GM12878 (cell line): ENCODE data around the gene GOPC. TPM values are rescaled to one million over a fixed set of nuclear protein-coding genes. Genes with fewer than 3 reads are reported as not detected.

ENCODE experiments used
- ATAC-seq: fragments of 200-7000 bp; cut with Tn5 transposase; 3 replicates; pipeline ENCODE4 v1.9.1; 2020; ENCODE audit warnings: mild to moderate bottlenecking, moderate library complexity
- BruUV-seq: library from RNA; stranded (reverse); fragments of 400-500 nt; replicated peaks from 2 replicates; lab custom pipeline; 2021; lab: Mats Ljungman, UMichigan
- CTCF ChIA-PET: fragments of 300-600 bp; sonication (Branson Sonifier 250); formaldehyde crosslinking; extraction: SDS; loops from one replicate; lab custom pipeline; 2021; ENCODE audit warnings: inconsistent platforms; lab: Yijun Ruan, JAX
- POLR2A ChIA-PET: fragments of 350-600 bp; formaldehyde crosslinking; extraction: SDS; loops from one replicate; lab custom pipeline; 2021; ENCODE audit warnings: inconsistent platforms; lab: Charles Lee
- RAD21 ChIA-PET: fragments of 300-600 bp; sonication (Branson Sonifier 250); formaldehyde crosslinking; loops from one replicate; lab custom pipeline; 2023; ENCODE audit warnings: antibody characterized with exemption; ENCODE audit not compliant: unreplicated experiment; lab: Charles Lee
- SMC1A ChIA-PET: fragments of 300-600 bp; sonication (Branson Sonifier 250); formaldehyde crosslinking; loops from one replicate; lab custom pipeline; 2023; ENCODE audit not compliant: unreplicated experiment, uncharacterized antibody; lab: Charles Lee
- DNase-seq: peaks from one replicate; pipeline ENCODE4 v3.0.0-alpha.2; 2011; ENCODE audit warnings: low read depth, low spot score
- FAIRE-seq: peaks from 3 replicates; lab custom pipeline; 2011; peaks lifted over from hg19 to GRCh38; lab: Jason Lieb, UNC
- H2AFZ ChIP-seq: 2 replicates; pipeline ENCODE4 v1.6.0; 2011; ENCODE audit warnings: low read depth, low read length, control low read depth; ENCODE audit not compliant: control insufficient read depth
- H3K27ac ChIP-seq: 2 replicates; pipeline ENCODE4 v1.5.1; 2011; ENCODE audit warnings: control low read depth; ENCODE audit not compliant: control insufficient read depth, insufficient read depth
- H3K27me3 ChIP-seq, 2 experiments: replicated peaks in 1 of 2; 2 replicates each; pipeline versions ENCODE4 v1.6.0 to v1.6.1; 2011; ENCODE audit warnings: low read length in 1 of 2; ENCODE audit not compliant: control insufficient read depth in 2 of 2, insufficient read depth in 2 of 2
- H3K36me3 ChIP-seq, 2 experiments: 2 replicates each; pipeline ENCODE4 v1.5.1; 2011; ENCODE audit warnings: low read length in 1 of 2; ENCODE audit not compliant: control insufficient read depth in 2 of 2, insufficient read depth in 2 of 2
- H3K4me1 ChIP-seq: 2 replicates; pipeline ENCODE4 v1.6.1; 2011; ENCODE audit warnings: mild to moderate bottlenecking, low read length, moderate library complexity, mixed read lengths; ENCODE audit not compliant: control insufficient read depth, insufficient read depth
- H3K4me2 ChIP-seq: 2 replicates; pipeline ENCODE4 v1.6.0; 2011; ENCODE audit warnings: control low read depth; ENCODE audit not compliant: control insufficient read depth, insufficient read depth
- H3K4me3 ChIP-seq: fragments of 200-600 bp; sonication (generic); 2 replicates; pipeline ENCODE4 v1.5.1; 2016
- H3K79me2 ChIP-seq: 2 replicates; pipeline ENCODE4 v1.6.0; 2011; ENCODE audit warnings: low read length; ENCODE audit not compliant: control insufficient read depth, insufficient read depth
- H3K9ac ChIP-seq: 2 replicates; pipeline ENCODE4 v1.8.0; 2011; ENCODE audit warnings: low read length, control low read depth, mixed read lengths; ENCODE audit not compliant: control insufficient read depth, insufficient read depth
- H3K9me3 ChIP-seq: replicated peaks from 3 replicates; pipeline ENCODE4 v1.5.1; 2011; ENCODE audit warnings: mild to moderate bottlenecking, low read length; ENCODE audit not compliant: control insufficient read depth, insufficient read depth
- H4K20me1 ChIP-seq: 2 replicates; pipeline ENCODE4 v1.6.0; 2011; ENCODE audit not compliant: control insufficient read depth, insufficient read depth
- CTCF ChIP-seq, 3 experiments: IDR thresholded peaks in 2 of 3; conservative IDR thresholded peaks in 1 of 3; 2 replicates each; pipeline ENCODE4 v1.5.1; 2011; ENCODE audit warnings: low read depth in 3 of 3, low read length in 3 of 3, mild to moderate bottlenecking in 3 of 3, control low read depth in 2 of 3, moderate library complexity in 2 of 3, inconsistent platforms in 1 of 3, mixed read lengths in 1 of 3; ENCODE audit not compliant: control insufficient read depth in 2 of 3, insufficient read depth in 1 of 3; ENCODE audit errors: extremely low read depth in 1 of 3
- RAD21 ChIP-seq: IDR thresholded peaks from 2 replicates; pipeline ENCODE4 v1.6.1; 2011; ENCODE audit warnings: mild to moderate bottlenecking, low read depth, low read length, moderate library complexity; ENCODE audit not compliant: insufficient read depth
- SMC3 ChIP-seq: IDR thresholded peaks from 2 replicates; pipeline ENCODE4 v1.6.1; 2011; ENCODE audit warnings: low read length, improper control_type of control experiment, borderline replicate concordance
- TARDBP ChIP-seq: IDR thresholded peaks from 2 replicates; pipeline ENCODE4 v1.6.1; 2016; ENCODE audit warnings: borderline replicate concordance
- ZNF384 ChIP-seq: IDR thresholded peaks from 2 replicates; pipeline ENCODE4 v1.6.1; 2012; ENCODE audit warnings: low read depth, mild to moderate bottlenecking, low read length, improper control_type of control experiment, borderline replicate concordance
- WGBS: methylation state at CpG from one replicate; pipeline ENCODE4 v1.1.6; 2016; ENCODE audit warnings: low lambda C conversion rate; ENCODE audit not compliant: insufficient replicate concordance, insufficient coverage; ENCODE audit errors: missing lambda C conversion rate; 5-methylcytosine and 5-hydroxymethylcytosine counted together
- in situ Hi-C: fragments of 300-500 bp; cut with MboI; formaldehyde crosslinking; loops from 9 replicates; pipeline ENCODE4 v1.14.3; 2018; ENCODE audit warnings: mixed read lengths
- intact Hi-C: fragments of 100-400 bp; cut with micrococcal nuclease; formaldehyde crosslinking; loops from one replicate; pipeline ENCODE4 v1.14.2; 2022; ENCODE audit not compliant: unreplicated experiment
- polyA plus RNA-seq, 11 experiments: library from polyadenylated mRNA; depleted of rRNA in 4 of 11; unstranded in 6 of 11; stranded (reverse) in 5 of 11; fragments of >200 nt; fragmentation: Nextera tagmentation in 4 of 11; fragmentation: Illumina TruSeq in 1 of 11; extraction: Ambion mirVana in 4 of 11; extraction: Trizol in 1 of 11; gene quantifications; 1 replicate in 1 of 11; 2 replicates in 10 of 11; pipeline versions ENCODE4 v1.2.1 to v1.2.3, GENCODE V29; 2011 to 2016; ENCODE audit warnings: inconsistent platforms in 2 of 11, missing spikeins in 2 of 11, low read depth in 1 of 11
- total RNA-seq, 4 experiments: library from RNA; depleted of rRNA in 3 of 4; stranded (reverse); fragments of >200 nt in 3 of 4; fragmentation: Illumina TruSeq in 1 of 4; extraction: Trizol in 1 of 4; gene quantifications; 2 replicates each; pipeline versions ENCODE4 v1.2.1 to v1.2.3, GENCODE V29; 2013 to 2021

Gene GOPC
- total and polyA plus RNA-seq, 10 of the 15 experiments (the other 5 are each of a cell fraction or from before 2014, with no cell fraction given): 5.8 to 28.5 (median 18.0) TPM

GRCh38 chr6:117557951-117558350 lies 44.4 kb downstream of the GOPC start:
- FAIRE-seq: no peak
- no peak for DNase-seq
- ChIA-PET POLR2A (interaction anchor here (0.7 to 1.8 kb wide), 2 partner anchors 46 to 60 kb away, joined by 3 to 4 read pairs; no protein-coding TSS in a partner anchor), CTCF (interaction anchor here (1.0 to 14.8 kb wide), 8 partner anchors 9 to 132 kb away, joined by 3 to 223 read pairs (median 10); partner anchors contain the start of genes DCBLD1, GOPC and ROS1)
- H3K4me3 ChIP-seq: no peak overlapping the region
- WGBS: 36% methylated on average over 3 of the region's 3 CpGs
- in situ Hi-C loops: loop anchor here (10.0 kb wide), 1 partner anchor 203 kb away; no protein-coding TSS in a partner anchor
- peaks cover 1 to 5% of the 10 kb centered on the region in 2 experiments; a peak in 2 of 4 replicates for H3K36me3 ChIP-seq
- H3K4me1 ChIP-seq: no peaks in the 10 kb centered on the region
- H3K4me2 ChIP-seq: no peak overlapping the region
- no peak overlapping the region for H2AFZ ChIP-seq
- TF ChIP-seq TARDBP: no peak
- TF ChIP-seq, all 136 proteins: peak for 0
- Histone ChIP-seq H4K20me1 (no peaks in the 10 kb centered on the region), H3K9ac (no peak overlapping the region), H3K9me3 (no peaks in the 10 kb centered on the region), H3K27me3 (no peaks in the 10 kb centered on the region), H3K27ac (no peak overlapping the region), H3K79me2 (no peaks in the 10 kb centered on the region)
- ATAC-seq: no peak
- no TSS peak for BruUV-seq
- ChIA-PET SMC1A (interaction anchor here (0.7 to 5.3 kb wide), 3 partner anchors 81 to 108 kb away, joined by 3 to 52 read pairs (median 19); no protein-coding TSS in a partner anchor), RAD21 (interaction anchor here (0.8 to 5.1 kb wide), 4 partner anchors 45 to 107 kb away, joined by 3 to 47 read pairs (median 5); partner anchors contain the start of gene GOPC)
- intact Hi-C loops: loop anchor here (5.0 to 10.0 kb wide), 2 partner anchors 211 to 277 kb away; no protein-coding TSS in a partner anchor

GRCh38 chr6:117555882-117556498 lies 46.3 kb downstream of the GOPC start:
- H3K79me2 ChIP-seq: no peaks in the 10 kb centered on the region
- CTCF ChIA-PET: interaction anchor here (0.6 to 14.8 kb wide), 17 partner anchors 8 to 157 kb away, joined by 3 to 223 read pairs (median 5); partner anchors contain the start of genes DCBLD1 and GOPC
- H3K36me3 ChIP-seq: 0 out of 4 replicates have a peak, but pooled peaks cover 0 to 1% of the 10 kb centered on the region in 2 experiments
- FAIRE-seq: peak; percentile 90
- no peaks in the 10 kb centered on the region for H3K9me3 ChIP-seq
- no peak overlapping the region for H3K9ac ChIP-seq
- H2AFZ ChIP-seq: no peak overlapping the region
- no peaks in the 10 kb centered on the region for H4K20me1 ChIP-seq
- peak; percentile 68 for ATAC-seq
- TF ChIP-seq RAD21 (peak; percentile 78), SMC3 (peak; percentile 82; the same call in 1 of the 2 replicates), CTCF (IDR thresholded peaks at IDR 0.05 in 2 of 3, conservative IDR thresholded peaks at IDR 0.05 in 1 of 3; ENCODE audit: control insufficient read depth in 2 of 3, extremely low read depth in 1 of 3, insufficient read depth in 1 of 3, low read depth in 3 of 3, low read length in 3 of 3) (peak; percentile 57 to 71 (median 63)), ZNF384 (no peak)
- RAD21 ChIA-PET: interaction anchor here (0.7 to 5.1 kb wide), 5 partner anchors 72 to 130 kb away, joined by 3 to 47 read pairs (median 4); no protein-coding TSS in a partner anchor
- no peaks in the 10 kb centered on the region for H3K4me1 ChIP-seq
- no peak overlapping the region for H3K4me2 ChIP-seq
- 13% methylated on average over 5 of the region's 5 CpGs for WGBS
- no peak for DNase-seq
- SMC1A ChIA-PET: interaction anchor here (0.6 to 5.3 kb wide), 16 partner anchors 8 to 274 kb away, joined by 3 to 52 read pairs (median 4); no protein-coding TSS in a partner anchor
- no TSS peak for BruUV-seq
- in situ Hi-C loops: loop anchor here (10.0 kb wide), 1 partner anchor 201 kb away; no protein-coding TSS in a partner anchor
- POLR2A ChIA-PET: no interaction called here
- no peaks in the 10 kb centered on the region for H3K27me3 ChIP-seq
- H3K27ac ChIP-seq: no peak overlapping the region
- intact Hi-C loops: loop anchor here (1.0 to 10.0 kb wide), 5 partner anchors 49 to 279 kb away; no protein-coding TSS in a partner anchor
- no peak overlapping the region for H3K4me3 ChIP-seq
